HCT116 (cell line): ENCODE results near the gene FAM234B. TPM values are rescaled to one million over a fixed set of nuclear protein-coding genes. Genes with fewer than 3 reads are reported as not detected.

Experiments used
- ATAC-seq: fragments of 200-7000 bp; cut with Tn5 transposase; 2 replicates; pipeline ENCODE4 v1.9.1; 2020; ENCODE audit warnings: mild to moderate bottlenecking, moderate library complexity
- BruUV-seq: library from RNA; stranded (reverse); fragments of 400-500 nt; replicated peaks from 2 replicates; lab custom pipeline; 2021; lab: Mats Ljungman, UMichigan
- CTCF ChIA-PET: fragments of 300-600 bp; sonication (Branson Sonifier 250); formaldehyde crosslinking; loops from one replicate; lab custom pipeline; 2021; ENCODE audit warnings: antibody characterized with exemption; lab: Charles Lee
- POLR2A ChIA-PET: fragments of 300-600, 350-600 bp; sonication (Branson Sonifier 250); formaldehyde crosslinking; loops from one replicate; lab custom pipeline; 2021; ENCODE audit warnings: antibody characterized with exemption; lab: Charles Lee
- RAD21 ChIA-PET, 2 experiments: fragments of 300-600 bp; sonication (Branson Sonifier 250); formaldehyde crosslinking; loops; one replicate each; lab custom pipeline; 2023; ENCODE audit warnings: low total read pairs in 2 of 2; ENCODE audit not compliant: uncharacterized antibody in 2 of 2, unreplicated experiment in 2 of 2, low non-redundant PET in 1 of 2; lab: Charles Lee
- DNase-seq: peaks from one replicate; pipeline ENCODE4 v3.0.0-alpha.2; 2010; ENCODE audit warnings: low read depth, low spot score
- H2AFZ ChIP-seq: fragments of 200-600 bp; shearing (Covaris generic), sonication (generic); 2 replicates; pipeline ENCODE4 v1.6.1; 2017; ENCODE audit warnings: low read depth, mixed run types, mixed read lengths, antibody characterized with exemption, low read length; ENCODE audit not compliant: poor library complexity, severe bottlenecking
- H3K27ac ChIP-seq: 2 replicates; pipeline ENCODE4 v1.5.1; 2012; ENCODE audit warnings: low read depth, low read length
- H3K27me3 ChIP-seq: fragments of 200-600 bp; sonication (generic); 2 replicates; pipeline ENCODE4 v1.6.1; 2016; ENCODE audit warnings: mixed run types, low read length, mixed read lengths; ENCODE audit not compliant: insufficient read depth
- H3K36me3 ChIP-seq, 2 experiments: fragments of 200-500 bp in 1 of 2; fragments of 200-600 bp in 1 of 2; sonication (Bioruptor generic) in 1 of 2; sonication (generic) in 1 of 2; 2 replicates each; pipeline versions ENCODE4 v1.5.1 to v1.6.1; 2014 to 2016; ENCODE audit warnings: low read length in 2 of 2, inconsistent platforms in 1 of 2, mixed read lengths in 1 of 2, mixed run types in 1 of 2; ENCODE audit not compliant: insufficient read depth in 2 of 2, control insufficient read depth in 1 of 2
- H3K4me1 ChIP-seq, 2 experiments: fragments of 200-600 bp in 1 of 2; sonication (generic) in 1 of 2; 2 replicates each; pipeline versions ENCODE4 v1.5.1 to v1.6.1; 2012 to 2017; ENCODE audit warnings: low read length in 2 of 2, inconsistent platforms in 1 of 2, mild to moderate bottlenecking in 1 of 2, mixed read lengths in 1 of 2, mixed run types in 1 of 2, moderate library complexity in 1 of 2; ENCODE audit not compliant: insufficient read depth in 2 of 2, control insufficient read depth in 1 of 2
- H3K4me2 ChIP-seq: fragments of 200-600 bp; sonication (generic); 2 replicates; pipeline ENCODE4 v1.6.1; 2017; ENCODE audit warnings: mixed run types, low read length, mixed read lengths
- H3K4me3 ChIP-seq, 2 experiments: fragments of 200-600 bp in 1 of 2; sonication (generic) in 1 of 2; replicated peaks in 1 of 2; 2 replicates each; pipeline ENCODE4 v1.5.1; 2011 to 2016; ENCODE audit warnings: low read length in 2 of 2, control low read depth in 1 of 2, low read depth in 1 of 2, mild to moderate bottlenecking in 1 of 2, mixed read lengths in 1 of 2, mixed run types in 1 of 2
- H3K79me2 ChIP-seq: fragments of 200-600 bp; sonication (generic); 2 replicates; pipeline ENCODE4 v1.6.1; 2017; ENCODE audit warnings: mild to moderate bottlenecking, mixed run types, low read length, moderate library complexity, mixed read lengths; ENCODE audit not compliant: insufficient read depth
- H3K9ac ChIP-seq: fragments of 200-600 bp; sonication (generic); 2 replicates; pipeline ENCODE4 v1.6.1; 2016; ENCODE audit warnings: low read length, mixed read lengths
- H3K9me2 ChIP-seq: fragments of 200-600 bp; sonication (generic), shearing (Covaris generic); 2 replicates; pipeline ENCODE4 v1.6.1; 2017; ENCODE audit warnings: mixed run types, mild to moderate bottlenecking, moderate library complexity; ENCODE audit not compliant: insufficient read depth
- H3K9me3 ChIP-seq, 2 experiments: fragments of 200-500 bp in 1 of 2; fragments of 200-600 bp in 1 of 2; sonication (Bioruptor generic) in 1 of 2; sonication (generic) in 1 of 2; 2 replicates each; pipeline ENCODE4 v1.6.1; 2014 to 2017; ENCODE audit warnings: low read length in 2 of 2, mixed read lengths in 2 of 2, inconsistent platforms in 1 of 2, low read depth in 1 of 2, mild to moderate bottlenecking in 1 of 2, mixed run types in 1 of 2, moderate library complexity in 1 of 2; ENCODE audit not compliant: control insufficient read depth in 1 of 2, insufficient read depth in 1 of 2
- H4K20me1 ChIP-seq: fragments of 200-600 bp; sonication (generic), shearing (Covaris generic); 2 replicates; pipeline ENCODE4 v1.6.1; 2017; ENCODE audit warnings: mixed run types, mild to moderate bottlenecking, moderate library complexity; ENCODE audit not compliant: insufficient read depth
- POLR2A ChIP-seq: IDR thresholded peaks from 2 replicates; pipeline ENCODE4 v1.7.0; 2011; ENCODE audit warnings: borderline replicate concordance; ENCODE audit not compliant: insufficient read depth, insufficient read length; ENCODE audit errors: extremely low read depth
- POLR2AphosphoS5 ChIP-seq: IDR thresholded peaks from 2 replicates; pipeline ENCODE4 v1.6.1; 2011; ENCODE audit warnings: mild to moderate bottlenecking, low read depth, low read length, moderate library complexity
- SRF ChIP-seq: IDR thresholded peaks from 2 replicates; pipeline ENCODE4 v1.6.1; 2012; ENCODE audit warnings: low read depth
- ZNF274 ChIP-seq: fragments of 200-500 bp; sonication (Bioruptor generic); IDR thresholded peaks from 2 replicates; pipeline ENCODE4 v1.6.1; 2014; ENCODE audit warnings: mild to moderate bottlenecking, low read depth, low read length, inconsistent platforms
- intact Hi-C: fragments of 100-400 bp; cut with micrococcal nuclease; formaldehyde crosslinking; loops from 2 replicates; pipeline ENCODE4 v1.10.0; 2022
- total RNA-seq: library from RNA; stranded (reverse); gene quantifications from one replicate; pipeline ENCODE4 v1.2.1, GENCODE V29; 2021; ENCODE audit not compliant: unreplicated experiment

FAM234B gene
- total RNA-seq, 1 experiment from 2014 or later = 15.9 TPM

DNA sequence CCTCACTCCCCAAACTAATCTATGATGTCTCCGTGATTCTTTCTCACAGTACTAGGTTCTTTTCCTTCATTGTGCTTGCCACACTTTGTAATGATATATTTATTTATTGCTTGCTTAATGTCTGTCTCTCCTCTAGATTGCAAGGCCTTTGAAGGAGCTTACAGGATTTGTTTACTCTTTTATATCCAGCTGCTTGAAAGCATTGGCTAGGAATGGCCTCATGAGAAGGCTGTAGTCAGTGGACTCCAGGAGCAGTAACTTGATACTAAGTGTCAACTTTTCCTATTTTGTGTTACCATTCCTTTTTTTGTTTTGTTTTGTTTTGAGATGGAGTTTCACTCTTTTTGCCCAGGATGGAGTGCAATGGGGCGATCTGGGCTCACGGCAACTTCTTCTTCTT is 7.3 kb upstream of the FAM234B start:
- RAD21 ChIA-PET = no interaction called here
- no TSS peak for BruUV-seq
- Histone ChIP-seq H4K20me1 (no peaks in the 10 kb centered on the region), H3K9me2 (no peaks in the 10 kb centered on the region), H3K9me3 (no peaks in the 10 kb centered on the region), H3K27me3 (no peaks in the 10 kb centered on the region), H3K36me3 (no peaks in the 10 kb centered on the region), H3K27ac (no peak overlapping the region), H3K4me3 (no peak overlapping the region), H3K9ac (no peak overlapping the region), H3K79me2 (no peaks in the 10 kb centered on the region), H3K4me2 (no peak overlapping the region), H2AFZ (no peak overlapping the region), H3K4me1 (no peaks in the 10 kb centered on the region)
- intact Hi-C loops = no loop called here
- CTCF ChIA-PET = no interaction called here
- POLR2A ChIA-PET = no interaction called here
- TF ChIP-seq POLR2A = no peak
- TF ChIP-seq ZNF274 = no peak
- no peak for TF ChIP-seq POLR2AphosphoS5
- DNase-seq (no peak), ATAC-seq (no peak)

DNA sequence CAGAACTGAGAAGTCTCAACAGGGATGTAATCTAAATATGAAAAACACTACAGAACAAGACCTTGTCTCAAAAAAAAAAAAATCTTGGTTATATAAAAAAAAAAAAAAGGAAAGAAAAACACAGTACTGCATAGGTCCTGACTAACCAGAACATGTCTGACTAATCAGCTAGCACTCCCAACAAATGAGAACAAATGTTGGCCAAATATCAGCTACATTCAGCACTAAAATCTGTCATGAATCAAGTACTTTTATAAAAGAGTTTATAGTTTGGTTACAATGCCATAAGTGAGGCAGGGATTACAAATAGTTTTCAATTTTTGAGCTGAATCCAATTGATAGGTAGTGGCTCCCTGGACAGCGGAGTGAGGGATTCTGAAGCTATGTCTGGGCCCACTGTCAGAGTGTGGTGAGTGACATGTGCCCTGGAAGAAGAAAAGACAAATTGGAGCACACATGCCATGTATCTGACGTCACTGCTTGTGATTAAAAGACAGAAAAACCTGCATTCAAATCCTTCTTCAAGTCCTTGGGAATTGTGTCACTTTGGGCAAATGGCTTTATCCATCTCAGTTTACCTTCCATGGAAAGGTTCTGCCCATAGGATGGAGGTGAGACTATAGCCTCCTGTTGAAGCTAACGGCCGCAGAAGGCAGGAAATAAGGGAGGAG is 5.6 kb upstream of the FAM234B start:
- ChIA-PET RAD21 (no interaction called here), CTCF (no interaction called here), POLR2A (no interaction called here)
- no TSS peak for BruUV-seq
- H3K36me3 ChIP-seq = no peaks in the 10 kb centered on the region
- no peaks in the 10 kb centered on the region for H3K79me2 ChIP-seq
- no peaks in the 10 kb centered on the region for H4K20me1 ChIP-seq
- no peak overlapping the region for H3K4me2 ChIP-seq
- H3K9me2 ChIP-seq = no peaks in the 10 kb centered on the region
- intact Hi-C loops = no loop called here
- H3K4me3 ChIP-seq = no peak overlapping the region
- no peaks in the 10 kb centered on the region for H3K9me3 ChIP-seq
- no peak overlapping the region for H3K9ac ChIP-seq
- no peak for ATAC-seq
- no peak overlapping the region for H2AFZ ChIP-seq
- peaks cover under 1% of the 10 kb centered on the region in 2 experiments; a peak in 2 of 4 replicates for H3K4me1 ChIP-seq
- no peaks in the 10 kb centered on the region for H3K27me3 ChIP-seq
- DNase-seq = no peak
- TF ChIP-seq SRF = no peak
- no peak overlapping the region for H3K27ac ChIP-seq
